Prostate gland (tissue), 2 donors: ENCODE data around the gene WHRN. TPM values are rescaled to one million over a fixed set of nuclear protein-coding genes. Genes with fewer than 3 reads are reported as not detected.

Source experiments
- DNase-seq: peaks from one replicate; pipeline ENCODE4 v3.0.0-alpha.2; 2019; ENCODE audit warnings: low spot score
- H3K27ac ChIP-seq, 2 donors: fragments of 200-600 bp; sonication (generic); 2 replicates each; pipeline ENCODE4 v1.5.1; 2017 to 2019
- H3K27me3 ChIP-seq: fragments of 200-600 bp; sonication (generic); replicated peaks from 2 replicates; pipeline ENCODE4 v1.5.1; 2019; ENCODE audit not compliant: insufficient read depth
- H3K36me3 ChIP-seq, 2 donors: fragments of 200-600 bp; sonication (generic); 1 replicate in 1 of 2; 2 replicates in 1 of 2; pipeline versions ENCODE4 v1.5.1 to v1.8.1; 2017 to 2019
- H3K4me1 ChIP-seq: fragments of 200-600 bp; sonication (generic); replicated peaks from 2 replicates; pipeline ENCODE4 v1.5.1; 2019
- H3K4me3 ChIP-seq, 2 donors: fragments of 200-600 bp; sonication (generic); 2 replicates each; pipeline ENCODE4 v1.5.1; 2017 to 2019
- H3K9me3 ChIP-seq: fragments of 200-600 bp; sonication (generic); 2 replicates; pipeline ENCODE4 v1.5.1; 2017
- POLR2A ChIP-seq: fragments of 450-650 bp; IDR thresholded peaks from one replicate; pipeline ENCODE4 v1.6.1; 2016; ENCODE audit warnings: antibody characterized with exemption, mild to moderate bottlenecking
- POLR2AphosphoS5 ChIP-seq: sonication (generic); formaldehyde crosslinking; IDR thresholded peaks from one replicate; pipeline ENCODE4 v1.6.1; 2017; ENCODE audit warnings: antibody characterized with exemption
- WGBS: methylation state at CpG from one replicate; pipeline ENCODE4 v1.1.5; 2018; 5-methylcytosine and 5-hydroxymethylcytosine counted together
- intact Hi-C: fragments of 100-400 bp; cut with DNase I; formaldehyde crosslinking; loops from one replicate; pipeline ENCODE4 v1.14.2; 2022
- total RNA-seq, 2 donors: library from RNA; depleted of rRNA; stranded (reverse); fragments of >200 nt; gene quantifications; one replicate each; pipeline ENCODE4 v1.1.0, GENCODE V29; 2016
- TF ChIP-seq, protein P1 (sequence below), 4 experiments: fragments of 200-600 bp in 2 of 4; fragments of 450-650 bp in 2 of 4; sonication (generic) in 2 of 4; IDR thresholded peaks; 1 replicate in 3 of 4; 2 replicates in 1 of 4; pipeline ENCODE4 v1.5.1; 2016 to 2019; ENCODE audit warnings: antibody characterized with exemption in 4 of 4, mild to moderate bottlenecking in 2 of 4, moderate library complexity in 2 of 4

The WHRN gene
- total RNA-seq, 2 donors from 2014 or later: 13.8 to 102 TPM

DNA sequence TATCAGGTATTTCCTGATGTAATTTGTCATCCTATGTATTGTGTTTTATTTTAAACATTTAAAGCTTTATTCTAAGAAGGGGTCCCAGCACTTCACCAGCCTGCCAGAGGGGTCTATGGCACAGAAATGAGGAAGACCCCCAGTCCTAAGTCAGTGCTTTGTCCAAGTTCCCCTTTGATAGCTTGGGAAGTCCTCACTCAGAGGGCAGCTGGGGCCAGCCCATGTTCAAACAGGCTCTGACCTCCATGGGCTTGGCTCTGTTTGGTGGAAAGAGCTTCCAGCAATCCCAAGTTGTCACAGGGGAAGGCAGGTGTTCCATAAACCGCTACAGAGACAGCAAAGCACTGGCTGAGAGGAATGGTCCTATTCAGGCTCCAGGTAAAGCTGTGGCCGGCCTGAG, 90.9 kb downstream of the WHRN start:
- DNase-seq: no peak
- Histone ChIP-seq H3K36me3 (no peaks in the 10 kb centered on the region), H3K4me3 (no peak overlapping the region), H3K4me1 (no peaks in the 10 kb centered on the region), H3K27ac (no peak overlapping the region), H3K9me3 (no peaks in the 10 kb centered on the region), H3K27me3 (no peaks in the 10 kb centered on the region)
- intact Hi-C loops: no loop called here
- WGBS: 64% methylated on average over 2 of the region's 2 CpGs
- TF ChIP-seq POLR2A (no peak), POLR2AphosphoS5 (no peak)
- TF ChIP-seq, protein P1, sequence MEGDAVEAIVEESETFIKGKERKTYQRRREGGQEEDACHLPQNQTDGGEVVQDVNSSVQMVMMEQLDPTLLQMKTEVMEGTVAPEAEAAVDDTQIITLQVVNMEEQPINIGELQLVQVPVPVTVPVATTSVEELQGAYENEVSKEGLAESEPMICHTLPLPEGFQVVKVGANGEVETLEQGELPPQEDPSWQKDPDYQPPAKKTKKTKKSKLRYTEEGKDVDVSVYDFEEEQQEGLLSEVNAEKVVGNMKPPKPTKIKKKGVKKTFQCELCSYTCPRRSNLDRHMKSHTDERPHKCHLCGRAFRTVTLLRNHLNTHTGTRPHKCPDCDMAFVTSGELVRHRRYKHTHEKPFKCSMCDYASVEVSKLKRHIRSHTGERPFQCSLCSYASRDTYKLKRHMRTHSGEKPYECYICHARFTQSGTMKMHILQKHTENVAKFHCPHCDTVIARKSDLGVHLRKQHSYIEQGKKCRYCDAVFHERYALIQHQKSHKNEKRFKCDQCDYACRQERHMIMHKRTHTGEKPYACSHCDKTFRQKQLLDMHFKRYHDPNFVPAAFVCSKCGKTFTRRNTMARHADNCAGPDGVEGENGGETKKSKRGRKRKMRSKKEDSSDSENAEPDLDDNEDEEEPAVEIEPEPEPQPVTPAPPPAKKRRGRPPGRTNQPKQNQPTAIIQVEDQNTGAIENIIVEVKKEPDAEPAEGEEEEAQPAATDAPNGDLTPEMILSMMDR (IDR thresholded peaks at IDR 0.05): no peak

DNA sequence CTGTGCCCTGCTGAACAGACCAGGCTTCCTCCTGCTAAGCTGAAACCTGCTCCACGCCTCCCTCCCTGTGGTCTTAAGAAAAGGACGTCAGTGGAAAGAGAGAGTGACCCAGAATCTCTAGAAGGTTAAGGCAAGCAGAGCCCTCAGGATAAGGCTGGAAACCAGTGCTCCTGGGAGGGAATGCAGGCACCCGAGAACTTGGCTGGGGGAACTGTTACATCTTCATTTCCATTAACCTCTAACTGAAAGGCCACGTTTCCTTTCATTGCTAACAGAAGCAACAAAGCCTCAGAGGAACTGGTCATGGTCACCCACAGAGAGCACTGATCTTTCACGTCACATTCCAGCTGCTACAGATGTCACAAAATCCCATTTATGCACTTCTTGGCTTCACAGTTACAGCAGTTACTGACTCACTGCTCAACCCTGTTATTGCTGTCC, 91.4 kb downstream of the WHRN start:
- Histone ChIP-seq H3K36me3 (no peaks in the 10 kb centered on the region), H3K4me3 (no peak overlapping the region), H3K27ac (no peak overlapping the region), H3K4me1 (no peaks in the 10 kb centered on the region), H3K9me3 (no peaks in the 10 kb centered on the region), H3K27me3 (no peaks in the 10 kb centered on the region)
- TF ChIP-seq POLR2A: no peak
- no peak for TF ChIP-seq POLR2AphosphoS5
- TF ChIP-seq, protein P1 (IDR thresholded peaks at IDR 0.05): no peak
- WGBS: 73% methylated on average over 5 of the region's 5 CpGs
- intact Hi-C loops: no loop called here
- DNase-seq: no peak

DNA sequence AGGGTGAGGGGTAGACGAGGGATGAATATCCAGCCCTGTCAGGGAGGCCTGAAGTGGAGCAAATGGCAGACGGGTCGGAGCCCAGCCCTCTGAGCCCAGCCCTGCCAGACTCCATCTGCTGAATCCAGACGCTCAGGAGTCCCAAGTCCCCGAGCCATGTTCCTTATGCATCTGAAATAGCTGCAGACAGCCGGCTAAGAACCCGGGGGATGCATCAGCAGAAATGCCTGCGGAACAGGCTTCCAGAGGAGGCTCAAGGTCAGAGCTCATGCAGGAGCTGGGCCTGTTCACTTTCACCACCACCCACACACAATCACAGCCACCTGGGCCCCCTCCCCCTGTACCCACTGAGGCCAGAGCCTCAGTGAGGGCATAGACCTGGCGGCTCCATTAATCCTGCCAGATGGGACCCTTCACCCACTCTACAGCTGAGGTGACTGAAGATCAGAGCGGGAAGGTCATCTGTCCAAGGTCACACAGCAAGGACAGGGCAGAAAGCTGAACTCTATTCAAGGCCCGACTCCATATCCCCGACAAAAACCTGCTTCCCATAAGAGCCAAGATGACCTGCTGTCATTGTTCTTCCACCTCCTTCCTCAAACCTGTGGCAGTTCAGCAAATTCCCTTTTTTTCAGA, 93.1 kb downstream of the WHRN start:
- no peak overlapping the region for H3K27ac ChIP-seq
- intact Hi-C loops: no loop called here

DNA sequence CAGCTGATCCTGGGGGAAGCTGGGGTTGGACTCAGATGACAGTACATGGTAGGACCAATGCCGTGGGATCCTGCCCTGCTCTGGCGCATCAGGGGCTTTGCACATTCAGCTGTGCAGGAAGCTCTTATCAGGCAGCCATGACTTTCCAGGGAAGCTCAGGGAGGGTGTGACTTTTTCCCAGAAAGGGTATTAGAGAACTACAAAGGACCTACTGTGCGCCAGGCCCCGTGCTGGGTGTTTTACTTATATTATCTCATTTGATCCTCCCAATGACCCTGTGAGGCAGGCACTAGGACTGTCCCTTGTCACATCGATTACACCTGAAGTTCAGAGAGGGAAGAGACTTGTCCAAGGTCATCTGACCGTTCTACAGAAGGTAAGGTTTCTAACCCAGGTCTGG, 93.8 kb downstream of the WHRN start:
- TF ChIP-seq, protein P1 (IDR thresholded peaks at IDR 0.05): no peak
- TF ChIP-seq POLR2A (no peak), POLR2AphosphoS5 (no peak)
- Histone ChIP-seq H3K4me3 (no peak overlapping the region), H3K9me3 (no peaks in the 10 kb centered on the region), H3K27me3 (no peaks in the 10 kb centered on the region), H3K4me1 (no peaks in the 10 kb centered on the region), H3K27ac (no peak overlapping the region), H3K36me3 (no peaks in the 10 kb centered on the region)
- no peak for DNase-seq
- WGBS: 95% methylated on average over 6 of the region's 6 CpGs
- intact Hi-C loops: no loop called here

More for the DNA sequence above, 93.1 kb downstream of the WHRN start:
- TF ChIP-seq, protein P1 (IDR thresholded peaks at IDR 0.05): no peak
- no peak for TF ChIP-seq POLR2AphosphoS5
- no peak for TF ChIP-seq POLR2A
- Histone ChIP-seq H3K27me3 (no peaks in the 10 kb centered on the region), H3K9me3 (no peaks in the 10 kb centered on the region), H3K4me3 (no peak overlapping the region), H3K36me3 (no peaks in the 10 kb centered on the region), H3K4me1 (no peaks in the 10 kb centered on the region)
- WGBS: 93% methylated on average over 12 of the region's 12 CpGs
- DNase-seq: no peak

DNA sequence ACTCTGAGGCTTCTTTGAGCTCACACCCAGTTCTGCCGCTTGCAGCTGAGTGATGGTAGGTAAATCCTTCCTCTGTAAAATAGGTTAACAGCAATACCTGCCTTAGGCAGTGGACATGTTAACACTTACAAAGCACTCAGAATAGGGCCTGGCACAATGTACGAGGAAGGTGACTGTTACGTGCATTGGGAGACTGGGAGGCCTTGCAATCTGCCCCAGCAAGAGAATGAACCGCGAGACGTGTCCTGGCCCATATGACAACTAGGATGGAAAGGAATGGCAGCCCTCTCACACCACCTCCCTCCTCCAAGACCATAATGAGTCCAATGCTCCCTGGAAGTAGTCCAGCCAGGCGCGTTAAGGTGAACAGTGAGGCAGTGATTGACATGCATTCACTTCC, 94.4 kb downstream of the WHRN start:
- Histone ChIP-seq H3K27ac (no peak overlapping the region), H3K4me3 (no peak overlapping the region), H3K4me1 (no peaks in the 10 kb centered on the region), H3K36me3 (no peaks in the 10 kb centered on the region), H3K9me3 (no peaks in the 10 kb centered on the region), H3K27me3 (no peaks in the 10 kb centered on the region)
- WGBS: 74% methylated on average over 8 of the region's 8 CpGs
- no peak for DNase-seq
- intact Hi-C loops: no loop called here
- TF ChIP-seq, protein P1 (IDR thresholded peaks at IDR 0.05): no peak
- TF ChIP-seq POLR2AphosphoS5: no peak
- TF ChIP-seq POLR2A: no peak
